CD4-positive, alpha-beta T cell treated with Interleukin-4 for 1 hour (primary cell): ENCODE measurements around the gene PFKFB4.
"Not testable (repeated sequence)": the region's sequence is repeated elsewhere in the genome, so short reads cannot be mapped to it uniquely, and the experiment has no call there.

Source experiments
- DNase-seq, 2 donors: peaks; one replicate each; pipeline ENCODE4 v3.0.0-alpha.2; 2020 to 2022

The PFKFB4 gene

GRCh38 chr3:48555949-48556795, 431 bp downstream of the PFKFB4 start:
- no peak for DNase-seq

- no peak for DNase-seq
Observed at GRCh38 chr3:48555231-48555948, 1.2 kb downstream of the PFKFB4 start.

GRCh38 chr3:48553886-48554845, 2.4 kb downstream of the PFKFB4 start:
- DNase-seq: no peak

GRCh38 chr3:48553361-48553760, 3.2 kb downstream of the PFKFB4 start:
- DNase-seq: no peak

- no peak for DNase-seq
Observed at GRCh38 chr3:48552111-48552951, 4.3 kb downstream of the PFKFB4 start.

GRCh38 chr3:48551651-48552050, 5.0 kb downstream of the PFKFB4 start:
- not testable (repeated sequence) for DNase-seq

- peak; percentile 85 to 86 for DNase-seq
Observed at GRCh38 chr3:48548729-48549705, 7.6 kb downstream of the PFKFB4 start.

- DNase-seq: no peak
Observed at GRCh38 chr3:48548126-48548525, 8.5 kb downstream of the PFKFB4 start.

GRCh38 chr3:48546203-48546829, 10.3 kb downstream of the PFKFB4 start:
- peak in 1 of 2 donors; percentile 20 for DNase-seq

- DNase-seq: no peak
Observed at GRCh38 chr3:48544141-48544540, 12.5 kb downstream of the PFKFB4 start.

- DNase-seq: peak in 1 of 2 donors; percentile 30
Observed at GRCh38 chr3:48543271-48543866, 13.2 kb downstream of the PFKFB4 start.

- no peak for DNase-seq
Observed at GRCh38 chr3:48538451-48538850, 18.2 kb downstream of the PFKFB4 start.

- no peak for DNase-seq
Observed at GRCh38 chr3:48536785-48537184, 19.8 kb downstream of the PFKFB4 start.

- DNase-seq: no peak
Observed at GRCh38 chr3:48536116-48536515, 20.5 kb downstream of the PFKFB4 start.

- no peak for DNase-seq
Observed at GRCh38 chr3:48535578-48535977, 21.0 kb downstream of the PFKFB4 start.

- no peak for DNase-seq
Observed at GRCh38 chr3:48532977-48533337, 23.6 kb downstream of the PFKFB4 start.

GRCh38 chr3:48532271-48532976, 24.2 kb downstream of the PFKFB4 start:
- DNase-seq: no peak

- not testable (repeated sequence) for DNase-seq
Observed at GRCh38 chr3:48530701-48531100, 25.9 kb downstream of the PFKFB4 start.

- DNase-seq: no peak
Observed at GRCh38 chr3:48528754-48529153, 27.8 kb downstream of the PFKFB4 start.
